Esophagus muscularis mucosa (tissue), 4 donors: ENCODE results near the gene FAM227B.
"Not testable (repeated sequence)": the region's sequence is repeated elsewhere in the genome, so short reads cannot be mapped to it uniquely, and the experiment has no call there.

ENCODE experiments used
- EP300 ChIP-seq: sonication (generic); formaldehyde crosslinking; IDR thresholded peaks from one replicate; pipeline ENCODE4 v1.6.1; 2017; ENCODE audit warnings: antibody characterized with exemption
- POLR2A ChIP-seq: fragments of 450-650 bp; IDR thresholded peaks from one replicate; pipeline ENCODE4 v1.6.1; 2017; ENCODE audit warnings: antibody characterized with exemption, moderate library complexity, mild to moderate bottlenecking, low read depth
- POLR2AphosphoS5 ChIP-seq, 2 donors: sonication (generic); formaldehyde crosslinking; IDR thresholded peaks; one replicate each; pipeline ENCODE4 v1.6.1; 2017; ENCODE audit warnings: antibody characterized with exemption in 2 of 2
- TF ChIP-seq, protein P1 (sequence below), 3 experiments: fragments of 200-600 bp in 2 of 3; fragments of 450-650 bp in 1 of 3; sonication (generic) in 2 of 3; IDR thresholded peaks; one replicate each; pipeline ENCODE4 v1.5.1; 2017 to 2019; ENCODE audit warnings: antibody characterized with exemption in 3 of 3, mild to moderate bottlenecking in 2 of 3, moderate library complexity in 1 of 3

- TF ChIP-seq POLR2A; EP300; POLR2AphosphoS5 (IDR thresholded peaks at IDR 0.05): not testable (repeated sequence)
- TF ChIP-seq, protein P1, sequence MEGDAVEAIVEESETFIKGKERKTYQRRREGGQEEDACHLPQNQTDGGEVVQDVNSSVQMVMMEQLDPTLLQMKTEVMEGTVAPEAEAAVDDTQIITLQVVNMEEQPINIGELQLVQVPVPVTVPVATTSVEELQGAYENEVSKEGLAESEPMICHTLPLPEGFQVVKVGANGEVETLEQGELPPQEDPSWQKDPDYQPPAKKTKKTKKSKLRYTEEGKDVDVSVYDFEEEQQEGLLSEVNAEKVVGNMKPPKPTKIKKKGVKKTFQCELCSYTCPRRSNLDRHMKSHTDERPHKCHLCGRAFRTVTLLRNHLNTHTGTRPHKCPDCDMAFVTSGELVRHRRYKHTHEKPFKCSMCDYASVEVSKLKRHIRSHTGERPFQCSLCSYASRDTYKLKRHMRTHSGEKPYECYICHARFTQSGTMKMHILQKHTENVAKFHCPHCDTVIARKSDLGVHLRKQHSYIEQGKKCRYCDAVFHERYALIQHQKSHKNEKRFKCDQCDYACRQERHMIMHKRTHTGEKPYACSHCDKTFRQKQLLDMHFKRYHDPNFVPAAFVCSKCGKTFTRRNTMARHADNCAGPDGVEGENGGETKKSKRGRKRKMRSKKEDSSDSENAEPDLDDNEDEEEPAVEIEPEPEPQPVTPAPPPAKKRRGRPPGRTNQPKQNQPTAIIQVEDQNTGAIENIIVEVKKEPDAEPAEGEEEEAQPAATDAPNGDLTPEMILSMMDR (IDR thresholded peaks at IDR 0.05), result not testable (repeated sequence)
Observed at GRCh38 chr15:49354439-49354838, 266.2 kb downstream of the FAM227B start.
